Kidney epithelial cell (primary cell): ENCODE data around the gene PLEKHH3. TPM values are rescaled to one million over a fixed set of nuclear protein-coding genes. Genes with fewer than 3 reads are reported as not detected.
"Not testable (repeated sequence)": the region's sequence is repeated elsewhere in the genome, so short reads cannot be mapped to it uniquely, and the experiment has no call there.

Experiments
- DNase-seq: peaks from one replicate; pipeline ENCODE4 v3.0.0-alpha.2; 2010; ENCODE audit warnings: low read depth
- H3K27me3 ChIP-seq: 2 replicates; pipeline ENCODE4 v1.6.0; 2011; ENCODE audit warnings: low read length; ENCODE audit not compliant: control insufficient read depth, insufficient read depth
- H3K36me3 ChIP-seq: 2 replicates; pipeline ENCODE4 v1.5.1; 2011; ENCODE audit warnings: low read length; ENCODE audit not compliant: control insufficient read depth, insufficient read depth
- H3K4me3 ChIP-seq: 2 replicates; pipeline ENCODE4 v1.5.1; 2011; ENCODE audit warnings: low read depth, mild to moderate bottlenecking, control low read depth, low read length
- CTCF ChIP-seq: IDR thresholded peaks from 2 replicates; pipeline ENCODE4 v1.5.1; 2011; ENCODE audit warnings: mild to moderate bottlenecking, moderate library complexity, low read length, control low read depth, inconsistent platforms; ENCODE audit not compliant: insufficient read depth, poor library complexity, severe bottlenecking
- total RNA-seq: library from RNA; depleted of rRNA; stranded (reverse); fragments of >200 nt; gene quantifications from 2 replicates; pipeline ENCODE4 v1.2.3, GENCODE V29; 2015

Gene PLEKHH3
- total RNA-seq, 1 donor from 2014 or later = 11.2 TPM

- no peaks in the 10 kb centered on the region for H3K36me3 ChIP-seq
- no peak for TF ChIP-seq CTCF
- peaks cover 5% of the 10 kb centered on the region for H3K27me3 ChIP-seq
These were observed 37.2 kb downstream of the PLEKHH3 start for GRCh38 chr17:42639525-42640113.

GRCh38 chr17:42632949-42633444 lies 43.8 kb downstream of the PLEKHH3 start:
- H3K4me3 ChIP-seq = no peak overlapping the region
- H3K27me3 ChIP-seq = no peaks in the 10 kb centered on the region
- no peak for TF ChIP-seq CTCF
- no peak for DNase-seq
- H3K36me3 ChIP-seq = no peaks in the 10 kb centered on the region

More at GRCh38 chr17:42639525-42640113, 37.2 kb downstream of the PLEKHH3 start:
- DNase-seq = no peak
- H3K4me3 ChIP-seq = no peak overlapping the region

- no peak for DNase-seq
- Histone ChIP-seq H3K4me3 (no peak overlapping the region), H3K36me3 (no peaks in the 10 kb centered on the region), H3K27me3 (no peaks in the 10 kb centered on the region)
- TF ChIP-seq CTCF = no peak
These were observed 47.3 kb downstream of the PLEKHH3 start for GRCh38 chr17:42629411-42630009.

- not testable (repeated sequence) for H3K27me3 ChIP-seq, H3K36me3 ChIP-seq, DNase-seq, H3K4me3 ChIP-seq
These were observed 49.6 kb downstream of the PLEKHH3 start for GRCh38 chr17:42627032-42627764.

- no peak overlapping the region for H3K4me3 ChIP-seq
- no peak for DNase-seq
- no peak for TF ChIP-seq CTCF
These were observed 52.8 kb downstream of the PLEKHH3 start for GRCh38 chr17:42623732-42624596.

GRCh38 chr17:42623271-42623670 lies 53.5 kb downstream of the PLEKHH3 start:
- no peaks in the 10 kb centered on the region for H3K36me3 ChIP-seq

More at GRCh38 chr17:42623732-42624596, 52.8 kb downstream of the PLEKHH3 start:
- no peaks in the 10 kb centered on the region for H3K27me3 ChIP-seq
- no peaks in the 10 kb centered on the region for H3K36me3 ChIP-seq

GRCh38 chr17:42621987-42622386 lies 54.8 kb downstream of the PLEKHH3 start:
- H3K4me3 ChIP-seq, H3K27me3 ChIP-seq, H3K36me3 ChIP-seq, DNase-seq: not testable (repeated sequence)

More at GRCh38 chr17:42623271-42623670, 53.5 kb downstream of the PLEKHH3 start:
- DNase-seq = no peak
- TF ChIP-seq CTCF = no peak
- no peaks in the 10 kb centered on the region for H3K27me3 ChIP-seq
- no peak overlapping the region for H3K4me3 ChIP-seq
